Duodenal mucosa (tissue), 2 donors: ENCODE results near the gene CHTF8.
"Not testable (repeated sequence)": the region's sequence is repeated elsewhere in the genome, so short reads cannot be mapped to it uniquely, and the experiment has no call there.

Experiments used
- H3K27ac ChIP-seq: one replicate; pipeline ENCODE4 v1.7.0; 2013; ENCODE audit warnings: low read depth, low read length
- H3K27me3 ChIP-seq, 2 donors: one replicate each; pipeline ENCODE4 v1.7.0; 2013; ENCODE audit warnings: low read length in 2 of 2, control low read depth in 1 of 2; ENCODE audit not compliant: insufficient read depth in 2 of 2, control insufficient read depth in 1 of 2
- H3K36me3 ChIP-seq, 2 donors: one replicate each; pipeline ENCODE4 v1.7.0; 2013; ENCODE audit warnings: low read length in 2 of 2, control low read depth in 1 of 2; ENCODE audit not compliant: insufficient read depth in 2 of 2, control insufficient read depth in 1 of 2
- H3K4me1 ChIP-seq, 2 donors: one replicate each; pipeline ENCODE4 v1.7.0; 2013; ENCODE audit warnings: low read length in 2 of 2, control low read depth in 1 of 2; ENCODE audit not compliant: insufficient read depth in 2 of 2, control insufficient read depth in 1 of 2
- H3K4me3 ChIP-seq, 2 donors: one replicate each; pipeline ENCODE4 v1.7.0; 2013; ENCODE audit warnings: low read length in 2 of 2, low read depth in 1 of 2
- H3K9ac ChIP-seq, 2 donors: one replicate each; pipeline ENCODE4 v1.7.0; 2013; ENCODE audit warnings: low read length in 2 of 2, low read depth in 1 of 2
- H3K9me3 ChIP-seq, 2 donors: one replicate each; pipeline ENCODE4 v1.7.0; 2013; ENCODE audit warnings: low read length in 2 of 2, control low read depth in 1 of 2; ENCODE audit not compliant: control insufficient read depth in 1 of 2

The CHTF8 gene

GRCh38 chr16:69166221-69166833 lies 33.9 kb upstream of the CHTF8 start:
- no peaks in the 10 kb centered on the region for H3K4me1 ChIP-seq
- no peak overlapping the region for H3K9ac ChIP-seq
- H3K9me3 ChIP-seq: no peaks in the 10 kb centered on the region
- H3K36me3 ChIP-seq: peaks cover 24 to 56% of the 10 kb centered on the region in 2 donors
- H3K27ac ChIP-seq: no peak overlapping the region
- no peak overlapping the region for H3K4me3 ChIP-seq
- no peaks in the 10 kb centered on the region for H3K27me3 ChIP-seq

GRCh38 chr16:69165584-69165983 lies 33.2 kb upstream of the CHTF8 start:
- H3K9ac ChIP-seq: no peak overlapping the region
- no peaks in the 10 kb centered on the region for H3K27me3 ChIP-seq
- no peak overlapping the region for H3K27ac ChIP-seq
- no peaks in the 10 kb centered on the region for H3K9me3 ChIP-seq
- no peaks in the 10 kb centered on the region for H3K4me1 ChIP-seq
- no peak overlapping the region for H3K4me3 ChIP-seq
- H3K36me3 ChIP-seq: peaks cover 28 to 62% of the 10 kb centered on the region in 2 donors

GRCh38 chr16:69160192-69160591 lies 27.8 kb upstream of the CHTF8 start:
- Histone ChIP-seq H3K9me3 (no peaks in the 10 kb centered on the region), H3K4me1 (no peaks in the 10 kb centered on the region), H3K4me3 (no peak overlapping the region), H3K27me3 (no peaks in the 10 kb centered on the region), H3K9ac (no peak overlapping the region), H3K27ac (no peak overlapping the region), H3K36me3 (peaks cover 19 to 64% of the 10 kb centered on the region in 2 donors)

GRCh38 chr16:69157196-69157595 lies 24.8 kb upstream of the CHTF8 start:
- H3K27ac ChIP-seq: no peak overlapping the region
- no peaks in the 10 kb centered on the region for H3K27me3 ChIP-seq
- no peak overlapping the region for H3K9ac ChIP-seq
- peaks cover 25 to 75% of the 10 kb centered on the region in 2 donors for H3K36me3 ChIP-seq
- H3K4me3 ChIP-seq: no peak overlapping the region
- H3K9me3 ChIP-seq: no peaks in the 10 kb centered on the region
- H3K4me1 ChIP-seq: no peaks in the 10 kb centered on the region

DNA sequence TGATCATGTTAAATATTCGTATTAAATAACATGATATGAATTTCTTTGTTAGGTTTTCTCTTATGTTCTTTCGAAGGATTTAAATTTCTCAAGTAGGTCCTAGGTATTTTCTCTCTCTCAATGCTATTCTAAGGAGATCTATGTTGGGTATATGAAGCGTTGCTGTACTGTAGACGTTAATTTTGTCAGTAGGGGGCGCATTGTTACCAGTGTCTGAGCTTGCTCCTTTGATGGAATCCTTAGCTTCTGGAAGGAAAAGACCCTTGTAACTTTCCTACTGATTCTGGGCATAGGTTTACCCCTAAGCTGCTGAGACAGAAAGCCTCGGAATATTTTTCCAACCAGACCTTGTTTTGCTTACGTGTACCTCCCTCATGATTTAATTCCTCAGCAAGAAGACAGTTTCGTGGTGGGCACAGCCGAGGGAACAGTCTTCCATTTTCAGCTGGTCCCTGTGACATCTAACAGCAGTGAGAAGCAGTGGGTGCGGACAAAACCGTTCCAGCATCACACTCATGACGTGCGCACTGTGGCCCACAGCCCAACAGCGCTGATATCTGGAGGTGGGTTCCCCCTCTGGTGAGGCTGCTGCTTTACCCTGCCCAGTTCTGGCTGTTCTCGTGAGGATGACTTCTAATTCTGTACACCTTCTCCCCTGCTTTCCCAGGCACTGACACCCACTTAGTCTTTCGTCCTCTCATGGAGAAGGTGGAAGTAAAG lies 17.9 kb upstream of the CHTF8 start:
- Histone ChIP-seq H3K9me3 (no peaks in the 10 kb centered on the region), H3K4me3 (no peak overlapping the region), H3K36me3 (peaks cover 12 to 48% of the 10 kb centered on the region in 2 donors), H3K27ac (no peak overlapping the region), H3K9ac (no peak overlapping the region), H3K27me3 (no peaks in the 10 kb centered on the region), H3K4me1 (no peaks in the 10 kb centered on the region)

DNA sequence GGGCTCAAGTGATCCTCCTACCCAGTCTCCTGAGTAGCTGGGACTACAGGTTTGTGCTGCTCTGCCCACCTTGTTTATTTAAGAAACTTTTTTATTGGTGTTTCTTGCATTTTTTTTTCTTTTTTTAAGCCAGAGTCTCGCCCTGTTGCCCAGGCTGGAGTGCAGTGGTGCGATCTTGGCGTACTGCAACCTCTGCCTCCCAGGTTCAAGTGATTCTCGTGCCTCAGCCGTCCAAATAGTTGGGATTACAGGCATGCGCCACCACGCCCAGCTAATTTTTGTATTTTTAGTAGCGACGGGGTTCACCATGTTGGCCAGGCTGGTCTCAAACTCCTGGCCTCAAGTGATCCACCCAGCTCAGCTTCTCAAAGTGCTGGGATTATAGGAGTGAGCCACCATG lies 17.2 kb upstream of the CHTF8 start:
- peaks cover 12 to 45% of the 10 kb centered on the region in 2 donors for H3K36me3 ChIP-seq
- H3K9ac ChIP-seq, H3K4me1 ChIP-seq, H3K9me3 ChIP-seq, H3K4me3 ChIP-seq, H3K27me3 ChIP-seq, H3K27ac ChIP-seq: not testable (repeated sequence)

DNA sequence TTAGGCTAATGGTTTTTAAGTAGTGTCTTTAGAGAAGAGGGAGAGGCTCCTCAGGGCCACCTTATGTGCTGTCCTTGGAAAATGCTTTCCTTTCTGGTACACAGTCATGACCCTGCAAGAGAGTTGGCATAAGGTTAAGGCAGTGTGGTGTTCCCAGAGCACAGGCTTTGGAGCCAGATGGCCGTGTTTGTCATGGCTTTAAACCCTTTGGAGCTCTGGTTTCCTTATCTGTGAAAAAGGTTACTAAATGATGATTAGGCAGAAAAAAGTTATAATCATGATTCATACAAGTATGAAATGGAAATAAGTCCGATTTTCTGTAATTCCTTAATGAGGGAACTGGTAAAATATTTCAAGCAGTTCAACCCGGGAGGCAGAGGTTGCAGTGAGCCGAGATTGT lies 13.3 kb upstream of the CHTF8 start:
- Histone ChIP-seq H3K4me3 (no peak overlapping the region), H3K9ac (no peak overlapping the region)

DNA sequence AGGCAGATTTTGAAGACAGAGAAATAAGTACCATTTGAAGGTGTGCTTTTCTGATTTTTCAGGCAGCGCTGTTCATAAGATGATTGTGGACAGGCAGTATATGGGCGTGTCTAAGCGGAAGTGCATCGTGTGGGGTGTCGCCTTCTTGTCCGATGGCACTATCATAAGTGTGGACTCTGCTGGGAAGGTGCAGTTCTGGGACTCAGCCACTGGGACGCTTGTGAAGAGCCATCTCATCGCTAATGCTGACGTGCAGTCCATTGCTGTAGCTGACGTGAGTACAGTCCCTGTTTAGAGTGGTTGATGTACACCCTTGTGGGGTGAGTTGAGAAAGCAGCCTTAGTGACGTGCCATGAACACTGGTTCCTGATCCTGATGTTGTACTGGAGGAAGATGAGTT lies 10.7 kb upstream of the CHTF8 start:
- Histone ChIP-seq H3K27me3 (no peaks in the 10 kb centered on the region), H3K36me3 (peaks cover 19 to 52% of the 10 kb centered on the region in 2 donors), H3K4me1 (no peaks in the 10 kb centered on the region), H3K4me3 (no peak overlapping the region), H3K27ac (no peak overlapping the region), H3K9ac (no peak overlapping the region), H3K9me3 (no peaks in the 10 kb centered on the region)

More for the DNA sequence above, 13.3 kb upstream of the CHTF8 start:
- no peaks in the 10 kb centered on the region for H3K4me1 ChIP-seq
- no peak overlapping the region for H3K27ac ChIP-seq
- H3K36me3 ChIP-seq: peaks cover 19 to 44% of the 10 kb centered on the region in 2 donors
- H3K27me3 ChIP-seq: no peaks in the 10 kb centered on the region
- no peaks in the 10 kb centered on the region for H3K9me3 ChIP-seq

GRCh38 chr16:69141936-69142335 lies 9.5 kb upstream of the CHTF8 start:
- H3K4me1 ChIP-seq: no peaks in the 10 kb centered on the region
- H3K27me3 ChIP-seq: no peaks in the 10 kb centered on the region
- peaks cover 25 to 54% of the 10 kb centered on the region in 2 donors for H3K36me3 ChIP-seq
- no peak overlapping the region for H3K27ac ChIP-seq
- H3K9ac ChIP-seq: no peak overlapping the region
- H3K9me3 ChIP-seq: no peaks in the 10 kb centered on the region
- H3K4me3 ChIP-seq: no peak overlapping the region

DNA sequence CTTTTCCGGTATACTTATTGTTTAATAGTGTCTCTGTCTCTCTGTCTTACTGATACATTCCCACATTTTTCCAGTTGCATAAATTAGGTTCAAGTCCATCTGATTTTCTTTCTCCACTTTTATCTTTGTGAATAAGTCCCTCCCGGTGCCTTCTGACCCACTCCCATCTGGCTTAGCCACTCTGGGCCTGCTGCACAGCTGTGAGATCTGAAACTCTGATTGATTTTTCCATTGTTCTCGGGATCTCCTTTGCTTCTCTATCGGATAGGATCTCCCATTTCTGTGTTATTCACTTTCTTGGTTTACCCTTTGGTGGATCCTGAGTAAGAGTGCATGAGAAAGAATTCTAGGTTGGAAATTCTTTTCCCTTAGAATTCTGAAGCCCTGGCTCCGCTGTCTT lies 8.6 kb upstream of the CHTF8 start:
- Histone ChIP-seq H3K4me1 (no peaks in the 10 kb centered on the region), H3K4me3 (no peak overlapping the region), H3K9me3 (no peaks in the 10 kb centered on the region), H3K27me3 (no peaks in the 10 kb centered on the region), H3K36me3 (peaks cover 25 to 54% of the 10 kb centered on the region in 2 donors), H3K9ac (no peak overlapping the region), H3K27ac (no peak overlapping the region)
